Vagina (tissue), 2 donors: ENCODE results near the gene STPG2. TPM values are rescaled to one million over a fixed set of nuclear protein-coding genes. Genes with fewer than 3 reads are reported as not detected.

Experiments
- DNase-seq, 2 donors: peaks; one replicate each; pipeline ENCODE4 v3.0.0-alpha.2; 2017; ENCODE audit errors: extremely low spot score in 2 of 2
- H3K27ac ChIP-seq: fragments of 200-600 bp; sonication (generic); one replicate; pipeline ENCODE4 v1.5.1; 2019
- H3K27me3 ChIP-seq: fragments of 200-600 bp; sonication (generic); one replicate; pipeline ENCODE4 v1.5.1; 2019
- H3K36me3 ChIP-seq, 2 donors: fragments of 200-600 bp; sonication (generic); one replicate each; pipeline ENCODE4 v1.5.1; 2017 to 2019
- H3K4me1 ChIP-seq: fragments of 200-600 bp; sonication (generic); one replicate; pipeline ENCODE4 v1.5.1; 2019
- H3K4me3 ChIP-seq, 2 donors: fragments of 200-600 bp; sonication (generic); 1 replicate in 1 of 2; 2 replicates in 1 of 2; pipeline ENCODE4 v1.5.1; 2016 to 2019
- H3K9me3 ChIP-seq: fragments of 200-600 bp; sonication (generic); one replicate; pipeline ENCODE4 v1.5.1; 2019
- POLR2A ChIP-seq, 2 donors: fragments of 450-650 bp; IDR thresholded peaks; one replicate each; pipeline ENCODE4 v1.6.1; 2017; ENCODE audit warnings: antibody characterized with exemption in 2 of 2, mild to moderate bottlenecking in 2 of 2, moderate library complexity in 2 of 2
- POLR2AphosphoS5 ChIP-seq, 2 donors: sonication (generic); formaldehyde crosslinking; IDR thresholded peaks; one replicate each; pipeline ENCODE4 v1.9.0; 2017; ENCODE audit warnings: antibody characterized with exemption in 2 of 2, mild to moderate bottlenecking in 2 of 2, low read depth in 1 of 2; ENCODE audit not compliant: insufficient read depth in 1 of 2
- intact Hi-C: fragments of 100-400 bp; cut with DNase I; formaldehyde crosslinking; loops from one replicate; pipeline ENCODE4 v1.15.1; 2023
- total RNA-seq: library from RNA; depleted of rRNA; stranded (reverse); fragments of >200 nt; gene quantifications from one replicate; pipeline ENCODE4 v1.2.3, GENCODE V29; 2016
- TF ChIP-seq, protein P1 (sequence below), 3 experiments: fragments of 450-650 bp in 2 of 3; fragments of 200-600 bp in 1 of 3; sonication (generic) in 1 of 3; IDR thresholded peaks; one replicate each; pipeline ENCODE4 v1.5.1; 2017 to 2019; ENCODE audit warnings: antibody characterized with exemption in 3 of 3, mild to moderate bottlenecking in 2 of 3, moderate library complexity in 2 of 3

Gene STPG2
- total RNA-seq, 1 donor from 2014 or later, result not detected

GRCh38 chr4:97770222-97770621, 373.1 kb downstream of the STPG2 start:
- TF ChIP-seq, protein P1, sequence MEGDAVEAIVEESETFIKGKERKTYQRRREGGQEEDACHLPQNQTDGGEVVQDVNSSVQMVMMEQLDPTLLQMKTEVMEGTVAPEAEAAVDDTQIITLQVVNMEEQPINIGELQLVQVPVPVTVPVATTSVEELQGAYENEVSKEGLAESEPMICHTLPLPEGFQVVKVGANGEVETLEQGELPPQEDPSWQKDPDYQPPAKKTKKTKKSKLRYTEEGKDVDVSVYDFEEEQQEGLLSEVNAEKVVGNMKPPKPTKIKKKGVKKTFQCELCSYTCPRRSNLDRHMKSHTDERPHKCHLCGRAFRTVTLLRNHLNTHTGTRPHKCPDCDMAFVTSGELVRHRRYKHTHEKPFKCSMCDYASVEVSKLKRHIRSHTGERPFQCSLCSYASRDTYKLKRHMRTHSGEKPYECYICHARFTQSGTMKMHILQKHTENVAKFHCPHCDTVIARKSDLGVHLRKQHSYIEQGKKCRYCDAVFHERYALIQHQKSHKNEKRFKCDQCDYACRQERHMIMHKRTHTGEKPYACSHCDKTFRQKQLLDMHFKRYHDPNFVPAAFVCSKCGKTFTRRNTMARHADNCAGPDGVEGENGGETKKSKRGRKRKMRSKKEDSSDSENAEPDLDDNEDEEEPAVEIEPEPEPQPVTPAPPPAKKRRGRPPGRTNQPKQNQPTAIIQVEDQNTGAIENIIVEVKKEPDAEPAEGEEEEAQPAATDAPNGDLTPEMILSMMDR (IDR thresholded peaks at IDR 0.05), result no peak
- TF ChIP-seq POLR2AphosphoS5 (IDR thresholded peaks at IDR 0.05; ENCODE audit: insufficient read depth in 1 of 2, low read depth in 1 of 2), result no peak
- TF ChIP-seq POLR2A (IDR thresholded peaks at IDR 0.05), result no peak
- Histone ChIP-seq H3K4me1 (no peaks in the 10 kb centered on the region), H3K9me3 (no peaks in the 10 kb centered on the region), H3K4me3 (no peak overlapping the region), H3K36me3 (no peaks in the 10 kb centered on the region), H3K27ac (no peak overlapping the region), H3K27me3 (no peaks in the 10 kb centered on the region)
- DNase-seq, result no peak
- intact Hi-C loops, result no loop called here

DNA sequence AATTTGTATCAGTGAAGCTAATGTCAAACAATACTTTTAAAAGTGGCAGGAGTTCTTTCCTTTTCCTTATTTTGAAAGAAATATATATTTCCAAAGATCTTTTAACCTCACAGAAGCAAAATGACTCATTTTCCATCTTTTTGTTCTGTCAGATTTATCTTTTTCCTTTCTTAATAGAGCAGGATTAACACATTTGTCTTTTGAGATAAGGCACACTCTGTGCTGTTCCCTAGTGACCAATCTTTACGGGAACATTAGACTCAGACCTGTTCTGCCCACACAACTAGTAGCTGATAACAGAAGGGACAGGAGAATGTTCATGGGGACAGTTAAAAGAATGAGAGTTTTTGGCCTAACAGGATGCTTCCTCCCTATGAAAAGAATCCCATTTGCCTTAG, 381.2 kb downstream of the STPG2 start:
- intact Hi-C loops, result no loop called here
- Histone ChIP-seq H3K9me3 (no peaks in the 10 kb centered on the region), H3K27ac (no peak overlapping the region)

DNA sequence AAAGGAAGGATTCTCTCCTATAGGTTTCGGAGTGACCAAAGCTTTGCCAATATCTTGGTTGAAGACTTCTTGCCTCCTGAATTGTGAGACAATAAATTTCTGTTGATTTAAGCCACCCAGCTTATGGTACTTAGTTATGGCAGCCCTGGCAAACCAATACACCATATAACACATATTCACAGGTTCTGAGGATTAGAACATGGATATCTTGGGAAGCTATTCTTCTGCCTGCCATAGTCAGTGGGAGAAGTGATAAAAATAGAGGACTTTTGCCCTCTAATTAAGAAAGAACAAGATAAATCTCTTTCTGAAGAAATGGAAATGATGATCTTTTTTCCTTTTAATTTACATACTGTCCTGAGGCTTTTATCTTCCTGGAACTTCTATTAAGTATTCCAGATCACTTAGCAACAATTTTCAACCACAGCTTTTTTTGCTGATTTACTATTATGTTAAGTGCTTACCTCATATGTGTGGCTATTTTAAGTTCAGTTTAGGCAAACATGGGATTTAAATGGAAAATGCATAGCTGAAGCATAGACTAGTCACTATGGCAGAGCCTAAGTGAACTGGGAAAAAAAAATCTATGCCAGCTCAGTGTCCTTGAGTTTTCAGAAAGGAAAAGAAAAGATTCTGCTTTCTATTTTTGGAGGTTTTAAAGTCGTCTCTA, 381.7 kb downstream of the STPG2 start:
- Histone ChIP-seq H3K36me3 (no peaks in the 10 kb centered on the region), H3K9me3 (no peaks in the 10 kb centered on the region), H3K4me3 (no peak overlapping the region), H3K27ac (no peak overlapping the region), H3K4me1 (no peaks in the 10 kb centered on the region), H3K27me3 (no peaks in the 10 kb centered on the region)
- intact Hi-C loops, result no loop called here
- TF ChIP-seq, protein P1 (IDR thresholded peaks at IDR 0.05), result no peak
- TF ChIP-seq POLR2AphosphoS5 (IDR thresholded peaks at IDR 0.05; ENCODE audit: insufficient read depth in 1 of 2, low read depth in 1 of 2) (no peak), POLR2A (IDR thresholded peaks at IDR 0.05) (no peak)
- DNase-seq, result no peak

More for the DNA sequence above, 381.2 kb downstream of the STPG2 start:
- TF ChIP-seq, protein P1 (IDR thresholded peaks at IDR 0.05), result no peak
- TF ChIP-seq POLR2AphosphoS5 (IDR thresholded peaks at IDR 0.05; ENCODE audit: insufficient read depth in 1 of 2, low read depth in 1 of 2) (no peak), POLR2A (IDR thresholded peaks at IDR 0.05) (no peak)
- no peak overlapping the region for H3K4me3 ChIP-seq
- no peak for DNase-seq
- no peaks in the 10 kb centered on the region for H3K4me1 ChIP-seq
- no peaks in the 10 kb centered on the region for H3K27me3 ChIP-seq
- H3K36me3 ChIP-seq, result no peaks in the 10 kb centered on the region

- Histone ChIP-seq H3K4me1 (no peaks in the 10 kb centered on the region), H3K9me3 (no peaks in the 10 kb centered on the region), H3K27me3 (no peaks in the 10 kb centered on the region), H3K27ac (no peak overlapping the region), H3K4me3 (no peak overlapping the region), H3K36me3 (no peaks in the 10 kb centered on the region)
- intact Hi-C loops, result no loop called here
- DNase-seq, result no peak
- no peak for TF ChIP-seq POLR2A (IDR thresholded peaks at IDR 0.05)
Measured at GRCh38 chr4:97759785-97760184, 383.5 kb downstream of the STPG2 start.

DNA sequence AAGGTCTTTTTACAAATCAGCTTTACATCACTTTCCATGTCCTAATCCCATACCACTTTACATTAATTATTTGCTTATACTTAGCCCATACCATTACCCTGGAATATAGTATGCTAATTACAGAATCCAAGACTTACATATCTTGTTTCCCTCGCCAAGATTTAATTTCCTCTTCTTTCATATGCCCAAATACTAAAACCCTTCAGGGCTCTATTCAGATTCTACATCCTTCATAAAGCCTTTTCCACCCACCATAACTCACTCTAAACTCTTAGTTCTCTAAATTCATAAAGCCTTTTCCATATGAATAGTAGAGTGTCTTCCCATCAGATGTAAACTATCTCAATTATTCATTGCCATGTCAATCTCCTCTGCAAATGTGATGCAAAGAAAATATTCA, 390.7 kb downstream of the STPG2 start:
- no peaks in the 10 kb centered on the region for H3K4me1 ChIP-seq
- no peak overlapping the region for H3K27ac ChIP-seq
- TF ChIP-seq, protein P1 (IDR thresholded peaks at IDR 0.05), result no peak
- TF ChIP-seq POLR2AphosphoS5 (IDR thresholded peaks at IDR 0.05; ENCODE audit: insufficient read depth in 1 of 2, low read depth in 1 of 2) (no peak), POLR2A (IDR thresholded peaks at IDR 0.05) (no peak)
- no peaks in the 10 kb centered on the region for H3K9me3 ChIP-seq
- intact Hi-C loops, result no loop called here
- H3K27me3 ChIP-seq, result no peaks in the 10 kb centered on the region
- H3K36me3 ChIP-seq, result no peaks in the 10 kb centered on the region
- no peak overlapping the region for H3K4me3 ChIP-seq
- no peak for DNase-seq
